ENCODE measurements around the gene GPR108.

DNA sequence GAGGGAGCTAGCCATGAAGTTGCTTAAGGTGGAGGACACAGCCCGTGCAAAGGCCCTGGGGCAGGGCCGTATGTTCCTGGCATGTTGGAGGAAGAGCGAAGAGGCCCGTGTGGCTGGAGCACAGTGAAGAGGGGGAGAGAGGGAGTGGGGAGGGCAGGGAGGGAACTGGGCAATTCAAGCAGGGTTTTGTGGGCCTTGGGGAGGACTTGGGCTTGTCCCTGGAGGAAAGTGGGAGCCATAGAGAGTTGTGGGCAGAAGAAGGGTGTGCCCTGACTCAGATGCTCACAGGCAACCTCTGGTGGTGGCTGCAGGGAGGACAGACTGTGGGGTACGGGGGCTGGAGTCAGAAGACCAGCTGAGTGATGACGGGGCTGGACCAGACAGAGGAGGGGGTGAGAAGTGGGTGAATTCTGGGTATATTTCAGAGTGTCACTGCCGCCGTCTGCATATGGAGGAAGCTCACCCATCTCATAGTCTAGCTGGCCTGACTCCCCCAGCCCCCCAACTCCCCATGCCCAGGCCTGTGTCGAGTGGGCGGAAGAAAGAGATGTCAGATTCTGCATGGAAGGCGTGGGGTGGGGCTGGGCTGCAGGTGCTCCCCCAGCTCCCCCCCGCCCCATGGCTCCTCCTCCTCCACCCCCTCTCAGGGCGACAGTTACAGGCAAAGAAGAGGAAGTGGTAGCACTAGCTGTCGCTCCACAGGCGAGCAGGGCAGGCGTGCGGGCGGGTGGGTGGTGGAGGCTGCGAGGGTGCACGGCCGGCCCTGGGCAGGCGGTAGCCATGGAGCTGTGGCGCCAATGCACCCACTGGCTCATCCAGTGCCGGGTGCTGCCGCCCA is 34.9 kb upstream of the GPR108 start, which contains the start of gene VAV1:
- TF ChIP-seq, protein P1, sequence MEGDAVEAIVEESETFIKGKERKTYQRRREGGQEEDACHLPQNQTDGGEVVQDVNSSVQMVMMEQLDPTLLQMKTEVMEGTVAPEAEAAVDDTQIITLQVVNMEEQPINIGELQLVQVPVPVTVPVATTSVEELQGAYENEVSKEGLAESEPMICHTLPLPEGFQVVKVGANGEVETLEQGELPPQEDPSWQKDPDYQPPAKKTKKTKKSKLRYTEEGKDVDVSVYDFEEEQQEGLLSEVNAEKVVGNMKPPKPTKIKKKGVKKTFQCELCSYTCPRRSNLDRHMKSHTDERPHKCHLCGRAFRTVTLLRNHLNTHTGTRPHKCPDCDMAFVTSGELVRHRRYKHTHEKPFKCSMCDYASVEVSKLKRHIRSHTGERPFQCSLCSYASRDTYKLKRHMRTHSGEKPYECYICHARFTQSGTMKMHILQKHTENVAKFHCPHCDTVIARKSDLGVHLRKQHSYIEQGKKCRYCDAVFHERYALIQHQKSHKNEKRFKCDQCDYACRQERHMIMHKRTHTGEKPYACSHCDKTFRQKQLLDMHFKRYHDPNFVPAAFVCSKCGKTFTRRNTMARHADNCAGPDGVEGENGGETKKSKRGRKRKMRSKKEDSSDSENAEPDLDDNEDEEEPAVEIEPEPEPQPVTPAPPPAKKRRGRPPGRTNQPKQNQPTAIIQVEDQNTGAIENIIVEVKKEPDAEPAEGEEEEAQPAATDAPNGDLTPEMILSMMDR (IDR thresholded peaks at IDR 0.05; ENCODE audit: poor library complexity, severe bottlenecking), result no peak
- no peak for TF ChIP-seq POLR2AphosphoS5 (IDR thresholded peaks at IDR 0.05)
- no peak for TF ChIP-seq EZH2 (IDR thresholded peaks at IDR 0.05; ENCODE audit: borderline replicate concordance, insufficient read depth, low read length, poor library complexity, severe bottlenecking)
- TF ChIP-seq EP300 (conservative IDR thresholded peaks at IDR 0.05; ENCODE audit: poor library complexity, severe bottlenecking), result no peak
